HG03175 (cell line): ENCODE results near the gene CCDC30.
A peak's percentile ranks its signal among the peaks of the same experiment; 100 is the strongest.
"Not testable (repeated sequence)": the region's sequence is repeated elsewhere in the genome, so short reads cannot be mapped to it uniquely, and the experiment has no call there.

Experiments
- ATAC-seq: cut with Tn5 transposase; IDR thresholded peaks from one replicate; pipeline ENCODE4 v1.9.1; 2021; ENCODE audit warnings: mild to moderate bottlenecking, moderate library complexity; ENCODE audit not compliant: unreplicated experiment

The CCDC30 gene

DNA sequence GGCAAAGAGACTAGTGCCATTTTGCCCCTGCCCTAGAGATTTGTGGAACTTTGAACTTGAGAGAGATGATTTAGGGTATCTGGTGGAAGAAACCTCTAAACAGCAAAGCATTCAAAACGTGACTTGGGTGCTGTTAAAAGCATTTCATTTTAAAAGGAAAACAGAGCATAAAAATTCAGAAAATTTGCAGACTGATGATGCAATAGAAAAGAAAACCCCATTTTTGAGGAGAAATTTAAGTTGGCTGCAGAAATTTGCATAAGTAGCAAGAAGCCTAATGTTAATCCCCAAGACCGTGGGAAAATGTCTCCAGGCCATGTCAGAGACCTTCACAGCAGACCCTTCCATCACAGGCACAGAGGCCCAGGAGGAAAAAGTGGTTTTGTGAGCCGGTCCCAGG is 164.1 kb downstream of the CCDC30 start:
- not testable (repeated sequence) for ATAC-seq

GRCh38 chr1:42639116-42639515 is 176.0 kb downstream of the CCDC30 start:
- ATAC-seq: no peak

- ATAC-seq: no peak
These were observed 183.0 kb downstream of the CCDC30 start for GRCh38 chr1:42646056-42646455.

- no peak for ATAC-seq
These were observed 194.1 kb downstream of the CCDC30 start for GRCh38 chr1:42657201-42657600.

DNA sequence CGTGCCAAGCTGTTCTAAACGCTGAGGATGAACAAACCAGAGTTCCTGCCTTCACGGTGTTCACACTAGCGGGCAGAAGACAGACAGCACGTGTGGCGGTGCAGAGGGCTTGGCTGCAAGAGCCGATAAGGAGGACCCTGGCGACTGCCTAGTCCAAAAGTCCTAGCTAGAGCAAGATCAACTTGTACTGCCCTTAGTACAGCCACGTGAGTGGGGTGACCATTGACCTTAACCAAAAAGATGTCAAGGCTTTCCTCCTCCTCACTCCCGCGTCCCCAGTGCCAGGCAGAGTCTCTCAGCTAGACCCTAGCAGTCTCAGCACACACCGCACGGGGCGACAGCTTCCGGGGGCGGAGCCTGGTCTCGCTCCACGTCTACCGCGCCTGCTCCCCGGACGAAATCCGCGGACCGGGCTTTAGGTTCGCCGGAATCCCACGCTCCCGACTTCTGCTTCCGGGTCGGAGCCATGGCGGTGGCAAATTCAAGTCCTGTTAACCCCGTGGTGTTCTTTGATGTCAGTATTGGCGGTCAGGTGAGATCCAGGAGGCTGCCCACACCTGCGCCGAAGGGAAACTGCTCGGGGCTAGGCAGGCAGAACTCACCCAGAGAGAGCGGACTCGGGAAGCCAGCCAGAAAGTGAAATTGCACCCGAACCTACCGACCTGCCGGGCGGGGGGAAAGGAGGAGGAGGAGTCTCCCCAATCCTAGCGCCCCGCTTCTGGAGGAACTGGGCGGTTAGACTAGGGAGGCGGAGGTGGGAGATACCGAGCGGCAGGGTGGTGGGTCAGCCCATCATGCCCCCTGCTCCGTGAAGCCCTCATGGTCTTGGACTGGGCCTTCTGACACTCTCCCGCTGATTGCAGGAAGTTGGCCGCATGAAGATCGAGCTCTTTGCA is 195.1 kb downstream of the CCDC30 start, which contains the start of gene PPIH:
Gene PPIH, plus strand, starts transcription at position 443 of the 896 bp plus-strand sequence. Its CDS starts 24 bp downstream, at position 467.
- peak; percentile 96 for ATAC-seq

- ATAC-seq: no peak
These were observed 195.8 kb downstream of the CCDC30 start for GRCh38 chr1:42658877-42659337.

DNA sequence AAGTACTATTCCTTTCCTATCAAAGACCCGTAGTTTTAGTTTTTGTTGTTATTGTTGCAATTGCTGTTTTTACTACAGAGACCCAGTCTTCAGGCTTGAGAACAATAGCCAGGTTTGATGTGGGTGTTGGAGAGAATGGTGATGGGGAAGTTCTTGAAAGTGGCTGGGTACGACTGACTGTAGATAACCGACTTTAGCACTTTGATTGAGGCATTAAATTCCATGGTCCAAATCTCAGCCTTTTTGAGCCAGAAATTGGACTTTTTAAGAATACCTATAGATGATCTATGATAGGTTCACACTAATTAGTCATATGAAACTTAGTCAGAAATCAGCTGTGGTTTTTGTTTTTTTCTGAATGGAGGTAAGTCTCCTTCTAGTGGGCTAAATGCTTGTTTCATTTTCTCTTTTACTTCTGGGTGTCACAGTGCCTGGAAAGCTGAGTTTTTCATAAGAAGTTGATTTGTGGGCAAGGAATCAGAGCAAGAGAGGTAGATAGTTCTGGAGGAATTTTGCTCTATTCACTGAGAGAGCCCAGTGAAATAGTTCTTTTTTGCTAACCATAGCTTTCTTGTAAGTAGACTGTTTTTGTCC is 197.9 kb downstream of the CCDC30 start:
- no peak for ATAC-seq

GRCh38 chr1:42669936-42670335 is 206.8 kb downstream of the CCDC30 start:
- ATAC-seq: no peak

- no peak for ATAC-seq
These were observed 207.3 kb downstream of the CCDC30 start for GRCh38 chr1:42670425-42670824.

GRCh38 chr1:42674214-42674613 is 211.1 kb downstream of the CCDC30 start:
- no peak for ATAC-seq

GRCh38 chr1:42674682-42675081 is 211.6 kb downstream of the CCDC30 start:
- no peak for ATAC-seq

DNA sequence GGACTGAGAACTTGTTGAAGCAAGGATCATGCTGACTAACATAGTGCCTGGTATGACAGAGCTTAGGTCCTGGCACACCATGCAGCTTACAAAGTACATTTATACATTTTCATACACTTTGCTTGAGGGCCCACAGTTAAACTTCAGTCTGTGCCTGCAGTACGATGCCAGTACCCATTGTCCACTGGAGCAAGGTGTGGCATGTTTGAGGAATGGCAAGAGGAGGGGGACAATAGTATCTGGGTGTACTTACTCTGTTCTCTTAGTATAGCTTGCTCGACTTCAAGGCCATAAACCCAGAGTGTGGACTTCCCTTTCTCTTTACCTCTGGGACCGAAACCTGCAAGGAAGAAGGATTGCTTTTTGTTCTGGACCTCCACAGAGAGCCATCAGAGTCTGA is 212.4 kb downstream of the CCDC30 start:
- ATAC-seq: no peak

DNA sequence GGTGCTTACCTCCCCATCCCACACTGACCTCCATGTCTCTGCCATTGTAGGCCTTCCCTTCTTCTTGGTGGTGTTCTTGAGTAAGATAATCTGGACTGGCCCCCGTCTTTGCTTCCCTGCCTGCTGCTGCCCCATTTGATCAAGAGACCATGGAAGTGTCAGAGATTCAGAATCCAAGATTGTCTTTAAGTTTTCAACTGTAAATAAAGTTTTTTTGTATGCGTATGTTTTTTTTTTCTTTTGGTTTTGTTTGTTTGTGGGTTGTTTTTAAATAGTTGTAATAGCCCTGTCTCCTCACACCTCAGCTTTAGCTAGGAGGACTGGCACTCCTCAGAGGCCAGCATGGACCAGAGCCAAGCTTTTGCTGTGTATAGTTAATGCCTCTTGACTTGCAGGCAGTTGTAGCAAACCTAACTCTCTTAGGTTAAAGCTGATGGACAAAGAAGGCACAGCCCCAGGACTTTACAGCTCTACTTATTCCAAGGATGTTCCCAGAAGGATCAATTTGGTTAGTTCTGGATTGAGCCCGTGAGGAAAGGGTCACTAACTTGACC is 213.5 kb downstream of the CCDC30 start:
- no peak for ATAC-seq

GRCh38 chr1:42679364-42679983 is 216.4 kb downstream of the CCDC30 start:
- no peak for ATAC-seq

DNA sequence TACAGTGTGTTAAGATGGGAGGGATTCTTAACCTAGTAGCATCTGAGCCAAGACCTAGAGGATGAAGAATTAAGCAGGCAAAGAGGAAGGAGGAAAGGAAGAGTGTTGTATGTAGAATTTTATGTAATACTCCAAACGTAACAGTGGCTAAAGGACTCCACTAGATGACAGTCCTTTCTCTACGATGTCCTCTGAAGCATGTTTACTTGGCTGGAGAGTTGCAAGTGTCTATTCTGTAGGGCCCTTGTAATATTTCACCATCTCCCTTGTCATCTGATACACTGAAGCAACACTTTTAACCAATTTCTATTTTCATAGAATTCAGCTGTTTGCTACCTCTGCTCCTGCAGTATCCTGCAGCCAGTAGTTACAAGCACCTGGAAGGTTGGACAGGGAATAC is 217.0 kb downstream of the CCDC30 start:
- ATAC-seq: no peak

DNA sequence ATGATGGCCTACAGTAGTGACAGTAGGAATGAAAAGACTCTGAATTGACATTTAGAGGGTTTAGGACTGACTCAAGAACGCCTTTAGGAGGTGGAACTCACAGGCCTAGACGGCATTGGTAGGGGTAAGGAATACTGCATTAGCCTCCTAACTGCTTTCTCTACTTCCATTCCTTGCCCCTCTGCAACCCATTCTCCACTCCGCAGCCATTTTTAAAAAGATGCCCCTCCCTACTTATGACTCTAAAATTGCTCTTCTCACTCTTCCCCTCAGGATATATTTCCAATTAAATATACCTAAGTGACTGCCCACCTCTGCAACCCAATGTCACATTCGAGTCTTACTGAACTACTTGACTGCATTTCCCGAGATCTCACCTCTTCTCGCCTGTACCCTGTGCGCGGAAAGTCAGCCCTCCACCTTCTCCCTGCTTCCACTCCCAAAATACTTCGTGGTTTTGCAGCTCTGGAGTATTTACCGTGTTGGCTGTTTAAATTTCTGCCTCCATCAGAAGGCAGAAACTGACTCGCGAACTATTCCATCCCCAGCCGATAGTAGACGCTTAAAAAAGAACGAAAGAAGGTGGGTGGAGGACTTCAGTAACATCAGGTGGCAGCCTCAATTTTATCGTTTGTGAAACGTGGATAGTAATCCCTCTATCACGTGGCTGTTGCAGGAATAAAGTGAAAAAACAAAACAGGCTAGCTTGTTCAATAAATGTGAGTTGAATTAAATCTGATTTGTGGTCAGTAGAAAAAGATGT is 218.0 kb downstream of the CCDC30 start:
- ATAC-seq: no peak

DNA sequence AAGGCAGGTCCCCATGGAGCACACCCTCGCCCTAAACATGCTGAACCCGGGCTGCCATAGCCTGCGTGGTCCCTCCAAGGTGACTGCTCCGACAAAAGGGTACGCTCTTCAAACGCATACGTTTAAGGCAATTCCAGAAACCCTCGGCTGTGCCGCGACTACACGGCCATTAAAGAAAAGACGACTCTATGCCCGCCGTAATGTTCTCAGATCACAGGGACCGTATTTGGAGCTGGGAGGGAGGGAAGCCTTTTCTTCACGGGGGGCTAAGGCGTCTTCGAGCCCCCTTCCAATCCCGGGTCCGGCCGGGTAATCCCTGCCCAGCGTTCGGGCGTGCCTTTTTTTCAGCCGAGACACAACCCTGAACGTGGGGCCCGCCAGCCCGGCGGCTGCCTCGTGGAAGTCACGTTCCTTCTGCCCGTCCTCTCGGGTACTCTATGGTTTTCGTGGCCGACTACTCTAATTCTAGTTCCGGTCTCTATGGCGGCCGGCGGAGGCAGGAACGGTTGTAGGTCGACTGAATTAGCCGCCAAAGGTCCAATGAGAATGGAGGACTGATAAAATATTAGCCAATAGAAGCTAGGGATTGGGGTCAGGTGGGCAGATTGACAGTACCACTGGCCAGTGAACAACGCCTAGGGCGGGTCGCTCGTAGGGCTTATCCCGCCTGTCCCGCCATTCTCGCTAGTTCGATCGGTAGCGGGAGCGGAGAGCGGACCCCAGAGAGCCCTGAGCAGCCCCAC is 218.8 kb downstream of the CCDC30 start, which contains the start of gene YBX1:
Gene YBX1, plus strand, starts transcription at position 678 of the 743 bp plus-strand sequence. CDS start 148 bp downstream, outside the sequence.
- ATAC-seq: peak; percentile 92

GRCh38 chr1:42682484-42682738 is 219.3 kb downstream of the CCDC30 start:
- peak; percentile 17 for ATAC-seq

DNA sequence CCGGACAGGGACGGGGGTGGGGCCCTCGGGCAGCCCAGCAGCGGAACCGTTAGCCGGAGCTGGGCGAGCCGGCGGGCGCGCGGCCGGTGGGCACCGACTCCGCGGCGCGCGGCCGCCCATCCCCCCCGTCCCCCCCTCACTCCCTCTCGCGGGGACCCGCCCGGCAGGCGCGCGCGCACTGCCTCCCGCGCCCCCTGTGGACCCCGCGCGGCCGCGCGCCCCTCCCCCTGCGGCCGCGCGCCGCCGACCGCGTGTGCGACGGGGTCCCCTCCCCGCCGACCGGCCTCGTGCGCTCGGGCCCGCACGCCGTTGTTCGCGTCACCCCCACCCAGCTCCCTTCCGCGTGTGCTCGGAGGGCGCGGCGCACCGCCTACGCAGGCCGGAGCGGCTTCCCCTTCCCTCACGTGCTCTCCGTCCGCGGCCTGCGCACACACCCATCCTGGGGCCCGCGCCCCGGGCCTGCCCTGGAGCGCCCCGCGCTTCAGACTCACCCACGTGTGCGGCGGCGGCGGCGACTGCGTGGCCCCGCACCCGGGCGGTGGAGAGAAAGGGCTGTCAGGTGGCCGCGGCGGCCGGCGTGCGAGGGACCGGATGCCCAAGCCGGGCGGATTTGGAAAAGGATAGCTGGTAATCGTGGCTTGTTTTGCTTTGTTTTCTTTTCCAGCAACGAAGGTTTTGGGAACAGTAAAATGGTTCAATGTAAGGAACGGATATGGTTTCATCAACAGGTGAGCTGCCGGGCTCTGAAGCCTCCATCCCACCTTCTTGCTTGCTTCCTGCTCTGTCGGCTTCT is 219.8 kb downstream of the CCDC30 start:
- peak; percentile 42 for ATAC-seq
